Progenitor cell of endocrine pancreas (in vitro differentiated cells): ENCODE results near the gene FREM1. TPM values are rescaled to one million over a fixed set of nuclear protein-coding genes. Genes with fewer than 3 reads are reported as not detected.

ENCODE experiments used
- DNase-seq: peaks from one replicate; pipeline ENCODE4 v3.0.0; 2021; ENCODE audit warnings: low spot score; ENCODE audit not compliant: unreplicated experiment
- H3K27ac Mint-ChIP-seq: 2 replicates; pipeline ENCODE4 v1.8.0; 2021; ENCODE audit warnings: mild to moderate bottlenecking, moderate library complexity, mixed read lengths
- H3K27me3 Mint-ChIP-seq: 2 replicates; pipeline ENCODE4 v1.8.0; 2021; ENCODE audit warnings: mixed read lengths
- H3K36me3 Mint-ChIP-seq: 2 replicates; pipeline ENCODE4 v1.8.0; 2022; ENCODE audit warnings: mixed read lengths; ENCODE audit not compliant: insufficient read depth
- H3K4me1 Mint-ChIP-seq: 2 replicates; pipeline ENCODE4 v1.8.0; 2021; ENCODE audit warnings: low read depth, mixed read lengths
- H3K4me3 Mint-ChIP-seq: 2 replicates; pipeline ENCODE4 v1.8.0; 2021; ENCODE audit warnings: low read depth, mild to moderate bottlenecking, moderate library complexity, mixed read lengths
- H3K9me3 Mint-ChIP-seq: 2 replicates; pipeline ENCODE4 v1.8.0; 2021; ENCODE audit warnings: low read depth, mixed read lengths
- total RNA-seq: library from RNA; stranded (reverse); gene quantifications from 2 replicates; pipeline ENCODE4 v1.2.1, GENCODE V29; 2021
- TF ChIP-seq, protein P1 (sequence below): fragments of 200-600 bp; sonication (generic); IDR thresholded peaks from one replicate; pipeline ENCODE4 v1.5.0; 2021; ENCODE audit warnings: antibody characterized with exemption, mild to moderate bottlenecking; ENCODE audit not compliant: unreplicated experiment

FREM1 gene
- total RNA-seq, 1 donor from 2014 or later, result 11.4 TPM

DNA sequence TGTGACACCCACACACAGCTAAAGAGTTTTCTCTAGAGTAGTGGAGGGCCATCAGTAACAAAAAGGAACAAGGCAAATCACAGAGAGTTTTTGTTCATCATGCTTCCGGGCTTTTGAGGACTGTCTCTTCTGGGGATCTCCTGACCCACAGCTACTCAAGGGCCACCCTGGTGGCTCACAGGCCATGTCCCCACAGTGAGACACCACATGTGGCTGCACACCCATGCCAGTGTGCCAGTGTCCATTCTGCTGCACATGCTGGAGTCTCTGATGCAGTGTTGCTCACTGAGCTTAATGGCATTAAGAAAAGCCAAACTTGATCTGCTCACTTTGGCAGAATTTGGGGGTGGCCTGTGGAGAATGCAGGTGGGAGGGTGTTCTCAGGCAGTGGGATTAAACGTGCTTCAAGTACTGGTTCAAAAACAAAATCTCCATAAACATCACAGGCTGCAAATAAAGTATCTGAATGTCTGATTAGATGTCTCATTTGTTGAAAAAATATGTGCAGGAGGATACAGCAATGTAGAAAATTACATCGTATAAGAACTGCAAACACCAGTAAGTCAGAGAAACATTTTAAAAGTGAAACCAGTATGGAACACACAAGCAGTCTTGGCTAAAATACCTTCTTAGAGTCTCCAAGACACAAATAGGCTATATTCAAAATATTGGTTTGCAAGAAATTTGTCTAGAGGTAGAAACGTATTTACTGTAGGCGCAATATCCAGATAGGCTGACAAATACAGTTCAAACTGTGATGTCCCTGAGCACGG lies 11.0 kb downstream of the FREM1 start:
- peaks cover 1% of the 10 kb centered on the region for H3K36me3 Mint-ChIP-seq
- H3K27ac Mint-ChIP-seq, result no peak overlapping the region
- no peak overlapping the region for H3K4me3 Mint-ChIP-seq
- peaks cover 1% of the 10 kb centered on the region for H3K4me1 Mint-ChIP-seq
- TF ChIP-seq, protein P1, sequence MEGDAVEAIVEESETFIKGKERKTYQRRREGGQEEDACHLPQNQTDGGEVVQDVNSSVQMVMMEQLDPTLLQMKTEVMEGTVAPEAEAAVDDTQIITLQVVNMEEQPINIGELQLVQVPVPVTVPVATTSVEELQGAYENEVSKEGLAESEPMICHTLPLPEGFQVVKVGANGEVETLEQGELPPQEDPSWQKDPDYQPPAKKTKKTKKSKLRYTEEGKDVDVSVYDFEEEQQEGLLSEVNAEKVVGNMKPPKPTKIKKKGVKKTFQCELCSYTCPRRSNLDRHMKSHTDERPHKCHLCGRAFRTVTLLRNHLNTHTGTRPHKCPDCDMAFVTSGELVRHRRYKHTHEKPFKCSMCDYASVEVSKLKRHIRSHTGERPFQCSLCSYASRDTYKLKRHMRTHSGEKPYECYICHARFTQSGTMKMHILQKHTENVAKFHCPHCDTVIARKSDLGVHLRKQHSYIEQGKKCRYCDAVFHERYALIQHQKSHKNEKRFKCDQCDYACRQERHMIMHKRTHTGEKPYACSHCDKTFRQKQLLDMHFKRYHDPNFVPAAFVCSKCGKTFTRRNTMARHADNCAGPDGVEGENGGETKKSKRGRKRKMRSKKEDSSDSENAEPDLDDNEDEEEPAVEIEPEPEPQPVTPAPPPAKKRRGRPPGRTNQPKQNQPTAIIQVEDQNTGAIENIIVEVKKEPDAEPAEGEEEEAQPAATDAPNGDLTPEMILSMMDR, result no peak
- no peak for DNase-seq
- peaks cover 4% of the 10 kb centered on the region for H3K9me3 Mint-ChIP-seq
- H3K27me3 Mint-ChIP-seq, result peaks cover 3% of the 10 kb centered on the region

DNA sequence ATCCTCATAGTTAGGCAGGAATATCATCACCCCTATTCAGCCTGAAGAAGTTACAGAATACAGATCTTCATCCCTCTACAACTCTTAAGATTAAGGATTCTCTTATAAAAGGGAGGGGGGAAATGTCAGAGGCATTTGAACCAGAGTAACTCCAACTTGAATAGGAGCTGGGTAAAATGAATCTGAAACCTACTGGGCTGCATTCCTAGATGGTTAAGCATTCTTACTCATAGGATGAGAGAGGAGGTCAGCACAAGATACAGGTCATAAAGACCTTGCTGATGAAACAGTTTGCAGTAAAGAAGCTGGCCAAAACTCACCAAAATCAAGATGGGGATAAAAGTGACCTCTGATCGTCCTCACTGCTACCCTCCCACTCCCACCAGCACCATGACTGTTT lies 14.4 kb downstream of the FREM1 start:
- no peak overlapping the region for H3K27ac Mint-ChIP-seq
- TF ChIP-seq, protein P1, result no peak
- H3K9me3 Mint-ChIP-seq, result peaks cover 6% of the 10 kb centered on the region
- DNase-seq, result no peak
- H3K4me1 Mint-ChIP-seq, result no peaks in the 10 kb centered on the region
- H3K4me3 Mint-ChIP-seq, result no peak overlapping the region
- no peaks in the 10 kb centered on the region for H3K27me3 Mint-ChIP-seq
- H3K36me3 Mint-ChIP-seq, result peaks cover 1% of the 10 kb centered on the region

DNA sequence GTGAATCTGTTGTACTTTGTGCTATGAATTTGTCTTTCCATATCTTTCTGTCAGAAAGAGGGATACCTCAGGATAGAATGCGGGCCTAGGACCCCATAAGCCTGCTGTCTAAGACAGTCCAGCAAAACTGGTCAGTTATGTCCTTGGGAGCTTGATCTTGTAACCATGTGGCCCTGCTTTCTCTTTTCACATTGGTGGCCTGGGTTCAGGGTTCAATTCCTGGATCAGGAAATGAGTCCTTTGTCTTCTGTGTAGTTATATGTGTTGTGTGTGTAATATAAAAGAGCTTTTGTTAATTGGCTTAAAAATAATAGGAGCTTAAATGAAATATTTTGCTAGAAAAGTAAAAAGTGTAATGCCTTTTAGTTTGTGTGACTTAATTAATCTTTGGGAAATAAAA lies 16.9 kb downstream of the FREM1 start:
- TF ChIP-seq, protein P1, result no peak
- Mint-ChIP-seq H3K4me3 (no peak overlapping the region), H3K4me1 (peaks cover 11% of the 10 kb centered on the region), H3K36me3 (peaks cover 1% of the 10 kb centered on the region), H3K9me3 (peaks cover 6% of the 10 kb centered on the region), H3K27me3 (no peaks in the 10 kb centered on the region), H3K27ac (no peak overlapping the region)
- no peak for DNase-seq

DNA sequence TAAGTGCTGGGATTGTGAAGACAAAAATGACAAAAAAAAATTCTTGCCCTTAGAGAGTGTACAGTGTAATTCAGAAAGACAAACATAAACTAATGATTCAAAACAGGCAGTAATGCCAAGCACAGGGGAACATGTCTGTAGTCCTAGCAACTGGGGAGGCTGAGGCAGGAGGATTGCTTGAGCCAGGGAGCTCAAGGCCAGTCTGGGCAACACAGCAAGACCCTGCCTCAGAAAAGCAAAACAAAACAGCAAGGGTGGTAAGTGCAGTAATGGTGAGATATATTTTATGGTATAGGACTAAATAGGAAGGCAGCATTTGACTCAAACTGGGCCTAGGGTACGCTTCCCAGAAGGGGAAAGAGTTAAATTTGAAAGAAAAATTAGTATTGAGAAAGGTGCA lies 18.9 kb downstream of the FREM1 start:
- DNase-seq, result no peak
- Mint-ChIP-seq H3K27ac (no peak overlapping the region), H3K4me1 (peaks cover 17% of the 10 kb centered on the region), H3K36me3 (peaks cover 1% of the 10 kb centered on the region), H3K9me3 (peaks cover 6% of the 10 kb centered on the region), H3K27me3 (no peaks in the 10 kb centered on the region), H3K4me3 (no peak overlapping the region)
- TF ChIP-seq, protein P1, result no peak

DNA sequence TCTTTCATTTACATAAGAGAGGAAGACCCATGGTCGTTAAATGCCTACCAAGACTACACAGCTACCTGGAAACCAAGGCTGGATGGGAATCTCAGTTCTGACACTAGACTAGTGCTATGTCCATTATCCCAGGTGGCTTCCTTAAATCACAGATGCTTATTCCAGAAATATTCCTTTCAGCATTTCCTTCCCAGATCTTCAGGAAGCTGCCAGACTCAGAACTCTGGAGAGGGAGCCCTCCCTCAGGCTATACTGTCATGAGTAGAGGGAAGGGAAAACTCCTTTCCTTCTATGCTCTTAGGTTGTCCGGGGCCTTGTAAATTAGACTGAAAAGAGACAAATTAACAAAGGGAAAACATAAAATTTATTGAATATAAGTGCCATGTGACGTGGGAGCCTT lies 20.8 kb downstream of the FREM1 start:
- TF ChIP-seq, protein P1, result no peak
- Mint-ChIP-seq H3K9me3 (peaks cover 3% of the 10 kb centered on the region), H3K27me3 (no peaks in the 10 kb centered on the region), H3K4me1 (peaks cover 17% of the 10 kb centered on the region), H3K27ac (no peak overlapping the region), H3K4me3 (no peak overlapping the region), H3K36me3 (no peaks in the 10 kb centered on the region)
- no peak for DNase-seq
